ENCODE results near the gene SGMS2.

DNA sequence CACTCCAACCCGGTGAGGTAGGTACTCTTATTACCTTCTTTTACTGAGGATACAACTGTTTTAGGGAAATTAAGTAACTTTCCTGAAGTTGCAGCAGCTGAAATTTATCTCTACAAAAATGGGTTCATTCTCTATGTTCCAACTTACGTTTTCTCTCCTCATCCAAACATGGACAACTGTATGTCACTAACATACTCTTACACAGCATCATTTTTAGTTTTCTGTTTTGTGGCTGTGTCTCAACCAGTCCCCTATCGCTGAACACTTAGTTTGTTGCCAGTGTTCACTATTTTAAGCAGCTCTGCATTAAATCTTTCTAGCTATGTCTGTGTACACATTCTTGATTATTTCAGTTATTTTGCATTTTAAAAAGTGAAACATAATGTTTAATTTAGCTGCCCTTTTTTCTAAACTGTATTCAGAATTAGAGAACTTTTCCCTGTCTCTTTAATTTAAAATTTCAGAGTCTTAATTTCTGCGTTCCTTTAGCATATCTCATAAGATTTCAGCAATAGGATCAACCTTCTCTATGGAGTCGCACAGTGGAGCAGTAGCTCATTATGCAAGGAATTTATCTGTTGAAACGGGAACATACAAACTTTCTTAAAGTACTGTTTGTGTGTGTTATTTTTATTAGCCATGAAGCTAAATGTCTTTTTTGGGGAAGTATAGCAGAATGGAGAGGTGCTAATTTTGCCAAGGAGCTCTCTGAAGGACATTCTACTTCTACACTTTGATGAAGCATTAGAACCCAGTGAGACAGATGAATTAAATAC lies 3.8 kb downstream of the SGMS2 start:
- TF ChIP-seq CTCF (IDR thresholded peaks at IDR 0.05) = no peak
- TF ChIP-seq ZFX (IDR thresholded peaks at IDR 0.05; ENCODE audit: borderline replicate concordance) = no peak
